H4 (cell line): ENCODE results near the gene CDHR5. TPM values are rescaled to one million over a fixed set of nuclear protein-coding genes. Genes with fewer than 3 reads are reported as not detected.

ENCODE experiments used
- DNase-seq: peaks from one replicate; pipeline ENCODE4 v3.0.0-alpha.2; 2015; ENCODE audit warnings: low spot score
- total RNA-seq: library from RNA; depleted of rRNA; stranded (reverse); fragments of >200 nt; shearing (Covaris generic); gene quantifications from 2 replicates; pipeline ENCODE4 v1.2.3, GENCODE V29; 2014

The CDHR5 gene
- total RNA-seq, 1 experiment from 2014 or later = not detected

DNA sequence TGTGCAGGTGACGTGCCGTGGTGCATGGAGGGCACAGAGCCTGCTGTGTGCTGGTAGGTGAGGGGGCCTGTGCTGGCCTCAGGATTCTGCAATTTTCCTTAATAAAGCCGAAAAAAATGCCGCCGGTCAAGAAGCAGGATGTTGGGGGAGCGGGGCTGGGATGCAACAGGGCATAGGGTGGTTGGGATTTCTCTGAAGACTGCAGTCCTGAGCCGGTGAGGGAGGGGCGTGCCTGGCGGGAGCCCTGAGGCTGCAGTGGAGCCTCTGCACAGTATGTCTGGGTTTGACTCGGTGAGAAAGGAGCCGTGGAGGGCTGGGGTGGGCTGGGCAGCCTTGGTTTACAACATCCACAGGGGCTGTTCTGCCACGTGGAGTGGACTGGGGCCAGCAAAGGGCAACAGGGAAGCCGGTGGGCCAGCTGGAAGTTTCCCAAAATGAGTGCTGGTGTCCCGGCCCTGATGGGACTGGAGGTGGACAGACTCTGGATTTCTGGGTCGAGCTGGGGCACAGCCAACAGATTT lies 1.3 kb downstream of the CDHR5 start:
- no peak for DNase-seq

DNA sequence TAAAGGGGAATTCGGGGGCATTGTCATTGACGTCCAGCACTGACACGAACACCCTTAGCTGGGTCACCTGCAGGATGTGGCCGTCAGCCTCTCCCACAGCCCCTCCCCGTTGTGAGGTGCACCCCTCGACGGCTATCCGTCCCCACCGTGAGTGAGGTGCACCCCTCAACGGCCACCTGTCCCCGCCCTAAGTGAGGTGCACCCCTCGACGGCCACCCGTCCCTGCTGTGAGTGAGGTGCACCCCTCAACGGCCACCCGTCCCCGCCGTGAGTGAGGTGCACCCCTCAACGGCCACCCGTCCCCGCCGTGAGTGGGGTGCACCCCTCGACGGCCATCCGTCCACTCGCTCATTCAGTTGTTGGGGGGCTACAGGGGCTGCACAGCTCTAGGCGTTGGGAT lies 2.9 kb downstream of the CDHR5 start:
- DNase-seq = no peak

DNA sequence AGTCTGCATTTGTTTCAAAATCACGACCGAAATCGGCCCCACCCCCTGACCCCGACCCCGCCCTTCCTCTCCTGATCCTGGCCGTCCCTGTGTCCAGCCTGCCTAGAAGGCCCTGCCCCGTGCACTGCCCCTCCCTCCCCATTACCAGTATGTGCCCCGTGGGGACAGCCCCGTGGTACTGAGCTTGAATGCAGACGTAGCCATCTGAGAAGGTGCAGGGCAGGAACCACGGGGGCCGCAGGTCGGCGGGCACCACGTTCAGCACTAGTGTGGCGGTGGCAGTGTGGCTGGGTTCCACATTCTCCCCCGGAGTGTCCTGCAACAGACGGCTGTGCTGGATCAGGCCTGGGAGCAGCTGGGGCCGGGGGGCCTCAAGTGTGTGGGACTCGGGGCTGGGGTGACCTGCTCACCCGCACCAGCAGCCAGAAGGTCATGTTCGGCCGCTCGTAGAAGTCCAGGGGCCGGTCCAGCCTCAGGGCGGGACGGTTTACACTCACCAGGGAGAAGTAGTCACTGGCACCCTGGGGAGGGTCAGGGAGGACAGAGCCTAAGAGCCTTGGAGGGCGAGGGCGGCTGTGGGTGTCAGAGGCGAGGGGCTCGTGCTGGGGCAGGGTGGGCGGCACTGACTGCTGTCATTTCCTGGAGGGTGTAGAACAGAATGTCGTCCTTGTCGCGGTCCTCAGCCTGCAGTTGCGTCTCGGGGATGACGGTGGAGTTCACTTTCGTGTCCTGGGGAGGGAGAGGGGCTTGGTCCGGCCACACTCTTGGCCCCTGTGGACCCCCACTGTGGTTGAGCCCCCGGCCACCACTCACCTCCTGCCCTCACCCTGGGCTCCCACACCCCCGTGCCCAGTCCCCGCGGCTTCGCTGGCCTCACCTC lies 3.6 kb downstream of the CDHR5 start:
- DNase-seq = no peak

DNA sequence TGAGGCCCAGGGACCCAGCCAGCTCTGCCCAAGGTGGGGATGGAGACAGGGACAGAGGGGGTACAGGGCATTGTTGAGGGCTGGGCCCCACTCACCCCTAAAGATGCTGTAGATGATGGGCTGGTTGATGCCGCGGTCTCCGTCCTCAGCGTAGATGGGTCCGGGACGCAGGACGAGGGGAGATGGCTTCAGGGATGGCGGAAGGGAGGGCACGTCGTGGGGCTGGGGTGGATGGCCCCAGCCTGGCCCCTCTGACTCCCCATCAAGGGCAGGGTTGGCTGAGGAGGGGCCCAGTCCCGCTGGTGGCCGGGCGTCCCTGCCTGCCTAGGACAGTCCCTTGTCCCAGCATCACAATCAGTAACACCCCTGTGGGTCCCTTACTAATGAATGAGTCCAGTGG lies 4.6 kb downstream of the CDHR5 start:
- DNase-seq = no peak

DNA sequence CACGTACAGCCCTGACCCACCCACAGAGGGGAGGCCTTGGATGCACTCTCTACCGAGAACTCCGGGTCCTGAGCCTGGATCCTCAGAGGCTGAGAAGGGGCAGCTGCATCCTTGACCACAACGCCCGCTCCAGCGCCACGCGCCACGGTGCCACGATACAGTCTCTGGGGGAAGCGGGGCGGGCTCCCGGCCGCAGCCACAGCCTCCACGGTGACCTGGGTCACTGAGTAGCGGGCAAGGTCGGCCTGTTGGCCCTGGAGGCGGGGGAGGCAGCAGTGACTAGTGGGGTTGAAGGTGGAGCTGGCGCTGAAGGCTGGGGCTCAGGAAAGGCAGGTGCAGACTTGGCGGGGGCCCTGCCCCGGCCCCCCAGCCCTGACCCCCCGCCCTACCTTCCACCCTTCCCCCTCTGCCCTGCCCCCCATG lies 5.1 kb downstream of the CDHR5 start:
- no peak for DNase-seq

DNA sequence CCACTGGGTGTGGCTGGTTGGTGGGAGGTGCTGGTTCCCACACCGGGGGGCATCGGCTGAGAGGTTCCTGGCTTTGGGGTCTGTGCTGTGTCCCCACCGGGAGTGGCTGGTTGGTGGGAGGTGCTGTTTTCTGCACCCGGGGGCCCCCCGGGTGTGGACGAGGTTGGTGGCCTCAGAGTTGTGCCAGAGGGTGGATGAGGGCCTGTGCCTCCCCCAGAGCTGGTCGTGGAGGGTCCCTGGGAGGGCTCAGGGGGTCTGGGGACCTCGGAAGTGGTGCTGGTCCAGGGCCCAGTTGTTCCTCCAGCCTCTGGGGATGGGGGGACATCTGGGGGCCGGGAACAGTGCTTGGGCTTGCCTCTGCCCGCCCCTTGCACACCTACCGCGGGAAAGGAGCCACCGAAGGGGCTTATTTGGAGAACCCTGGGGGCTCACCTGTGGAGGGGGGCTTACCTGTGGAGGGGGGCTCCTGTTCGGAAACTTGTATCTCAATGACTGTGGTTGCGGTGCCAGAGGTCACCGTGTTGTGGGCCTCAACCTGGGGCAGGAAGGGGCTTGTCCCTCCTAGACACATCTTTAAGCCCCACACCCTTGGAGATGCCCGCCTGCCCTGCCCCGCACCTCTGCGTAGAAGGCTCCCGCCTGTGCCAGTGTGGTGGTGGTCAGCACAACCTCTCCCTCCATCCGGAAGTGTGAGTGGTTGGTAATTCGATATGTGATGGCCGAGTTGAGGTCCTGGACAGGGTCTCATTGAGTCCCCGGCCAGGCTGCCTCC lies 5.7 kb downstream of the CDHR5 start:
- no peak for DNase-seq

DNA sequence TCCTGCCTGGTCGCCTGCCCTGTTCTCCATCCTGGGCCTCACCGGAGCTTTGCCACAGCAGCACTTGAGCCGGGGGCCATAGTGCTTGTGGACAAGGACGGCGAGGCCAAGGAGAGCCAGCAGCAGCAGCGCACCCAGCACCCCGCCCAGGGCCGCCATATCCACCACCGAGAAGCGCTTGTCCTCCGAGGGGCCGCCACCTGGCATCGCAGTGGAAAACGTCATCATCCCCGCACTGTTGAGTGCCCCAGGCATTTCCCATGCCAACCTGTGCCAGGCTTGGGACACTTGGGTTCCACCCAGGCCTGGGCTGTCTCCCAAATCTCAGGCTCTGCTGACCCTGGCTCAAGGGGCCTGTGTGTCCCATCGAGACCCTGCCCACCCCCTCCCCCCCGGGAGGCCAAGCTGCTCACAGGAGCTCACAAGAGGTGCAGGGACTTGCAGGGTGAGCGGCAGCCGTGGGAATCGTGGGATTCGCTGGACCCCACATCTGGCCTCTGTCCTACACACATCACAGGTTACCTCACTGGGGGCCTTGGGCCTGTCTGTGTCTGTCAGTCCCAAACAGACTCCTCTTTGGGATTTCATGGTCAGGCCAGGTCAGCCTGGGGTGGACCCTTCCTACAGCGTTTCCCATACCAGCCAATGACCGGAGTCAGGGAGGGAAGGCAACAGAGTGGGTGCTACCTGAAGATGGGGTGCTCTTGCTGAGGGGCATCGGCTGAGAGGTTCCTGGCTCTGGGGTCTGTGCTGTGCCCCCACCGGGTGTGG lies 6.7 kb downstream of the CDHR5 start:
- no peak for DNase-seq

DNA sequence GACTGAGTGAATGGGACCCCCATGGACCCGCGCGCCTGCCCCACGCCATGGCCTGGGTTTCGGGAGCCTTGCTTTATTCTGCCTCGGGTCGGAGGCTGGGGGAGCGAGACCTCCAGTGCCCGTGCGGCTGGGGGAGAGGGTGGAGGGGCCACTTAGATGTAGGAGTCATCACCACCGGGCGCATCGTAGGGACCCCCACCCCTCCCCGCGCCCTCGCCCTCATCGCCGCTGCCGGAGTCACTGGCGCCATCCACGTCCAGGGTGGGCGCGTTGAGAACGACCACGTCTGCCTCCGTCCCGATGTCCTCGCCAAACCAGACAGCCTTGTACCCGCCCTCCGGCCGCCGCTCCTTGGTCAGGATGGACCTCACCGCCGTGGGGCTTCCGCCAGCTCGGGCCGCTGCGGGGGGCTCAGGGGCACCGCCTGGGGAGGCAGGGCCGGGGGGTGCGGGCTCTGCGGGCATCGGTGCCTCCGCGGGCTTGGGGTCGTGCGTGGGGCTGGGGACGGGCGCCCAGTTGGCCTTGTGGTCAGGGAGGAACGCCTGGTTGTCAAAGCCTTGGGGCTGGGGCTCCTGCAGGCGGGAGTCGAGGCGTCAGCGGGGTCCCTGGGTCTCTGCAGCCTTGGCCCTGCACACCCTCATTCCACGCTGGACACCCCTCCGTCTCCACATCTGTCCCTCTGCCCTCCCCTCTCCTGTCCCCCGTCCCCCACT lies 7.4 kb downstream of the CDHR5 start:
- no peak for DNase-seq

DNA sequence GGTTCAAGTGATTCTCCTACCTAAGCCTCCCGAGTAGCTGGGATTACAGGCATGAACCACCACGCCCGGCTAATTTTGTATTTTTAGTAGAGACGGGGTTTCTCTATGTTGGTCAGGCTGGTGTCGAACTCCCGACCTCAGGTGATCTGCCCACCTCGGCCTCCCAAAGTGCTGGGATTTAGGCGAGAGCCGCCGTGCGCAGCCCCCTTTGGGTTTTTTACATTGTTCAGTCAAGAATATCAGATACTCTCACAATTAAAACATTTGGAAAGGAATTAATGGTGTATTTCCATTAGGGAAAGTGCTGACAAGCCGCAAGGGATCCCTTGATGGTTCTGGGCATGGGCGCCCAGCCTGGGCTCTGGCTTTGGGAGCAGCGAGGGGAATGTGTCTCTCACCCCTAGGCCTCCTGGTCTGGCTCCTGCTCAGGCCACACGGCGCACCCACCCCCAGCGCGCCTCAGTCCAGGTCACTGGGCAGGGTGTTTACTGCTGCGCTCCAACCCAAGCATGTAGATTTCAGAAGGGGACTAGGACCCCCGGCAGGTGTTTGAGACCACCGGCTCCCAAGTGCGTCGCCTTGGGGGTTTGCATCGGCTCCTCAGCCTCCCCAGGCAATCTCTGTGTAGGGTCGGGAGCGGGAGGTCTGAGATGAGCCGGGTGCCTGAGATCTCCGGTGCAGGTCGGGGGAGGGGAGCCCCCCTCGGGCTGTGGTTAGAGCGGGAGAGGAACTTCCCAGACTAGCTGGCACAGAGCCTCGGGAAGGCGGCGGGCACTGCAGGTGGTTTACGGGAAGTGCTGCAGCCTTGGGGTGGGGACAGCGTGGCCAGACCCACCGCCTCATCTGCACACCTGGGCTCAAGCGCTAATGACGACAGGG lies 8.2 kb downstream of the CDHR5 start:
- no peak for DNase-seq

DNA sequence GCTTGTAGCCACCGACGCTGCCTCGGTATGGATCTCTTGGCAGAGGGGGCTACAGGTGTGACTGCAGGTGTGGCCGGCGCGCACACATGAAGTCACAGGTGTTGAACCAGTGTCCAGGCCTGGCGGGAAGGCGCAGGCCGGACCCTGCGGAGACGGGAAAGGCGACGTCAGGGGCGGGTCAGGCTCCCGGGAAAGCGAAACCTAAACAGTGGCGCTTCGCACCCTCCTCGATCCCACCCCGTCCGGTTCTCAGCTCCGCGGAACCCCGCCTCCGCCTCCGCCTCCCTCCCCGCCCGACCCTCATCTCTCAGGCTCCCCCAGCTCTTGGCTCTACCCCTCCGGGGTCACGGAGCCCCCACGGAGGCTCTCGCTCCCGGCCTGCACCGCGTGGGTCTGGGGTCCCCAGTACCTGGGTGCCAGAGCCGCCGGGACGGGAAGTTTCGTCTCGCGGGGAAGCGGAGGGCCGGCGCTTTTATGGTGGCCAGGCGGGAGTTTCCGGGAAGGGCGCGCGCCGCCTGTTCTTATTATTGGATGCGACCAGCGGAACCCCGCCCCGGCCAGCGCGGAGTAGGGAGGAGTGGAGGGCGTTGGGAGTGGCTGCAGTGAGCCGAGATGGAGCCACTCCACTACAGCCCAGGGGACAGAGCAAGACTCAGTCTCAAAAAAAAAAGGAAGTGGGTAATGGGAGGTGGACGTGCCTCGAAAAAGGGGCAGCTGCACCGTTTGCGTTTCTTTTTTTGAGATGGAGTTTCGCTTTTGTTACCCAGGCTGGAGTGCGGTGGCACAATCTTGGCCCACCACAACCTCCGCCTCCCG lies 9.0 kb downstream of the CDHR5 start, which contains the start of gene IRF7:
Gene IRF7, minus strand, starts transcription at position 447 of the 816 bp plus-strand sequence. CDS start 586 bp downstream, outside the sequence.
- DNase-seq = peak; percentile 80

DNA sequence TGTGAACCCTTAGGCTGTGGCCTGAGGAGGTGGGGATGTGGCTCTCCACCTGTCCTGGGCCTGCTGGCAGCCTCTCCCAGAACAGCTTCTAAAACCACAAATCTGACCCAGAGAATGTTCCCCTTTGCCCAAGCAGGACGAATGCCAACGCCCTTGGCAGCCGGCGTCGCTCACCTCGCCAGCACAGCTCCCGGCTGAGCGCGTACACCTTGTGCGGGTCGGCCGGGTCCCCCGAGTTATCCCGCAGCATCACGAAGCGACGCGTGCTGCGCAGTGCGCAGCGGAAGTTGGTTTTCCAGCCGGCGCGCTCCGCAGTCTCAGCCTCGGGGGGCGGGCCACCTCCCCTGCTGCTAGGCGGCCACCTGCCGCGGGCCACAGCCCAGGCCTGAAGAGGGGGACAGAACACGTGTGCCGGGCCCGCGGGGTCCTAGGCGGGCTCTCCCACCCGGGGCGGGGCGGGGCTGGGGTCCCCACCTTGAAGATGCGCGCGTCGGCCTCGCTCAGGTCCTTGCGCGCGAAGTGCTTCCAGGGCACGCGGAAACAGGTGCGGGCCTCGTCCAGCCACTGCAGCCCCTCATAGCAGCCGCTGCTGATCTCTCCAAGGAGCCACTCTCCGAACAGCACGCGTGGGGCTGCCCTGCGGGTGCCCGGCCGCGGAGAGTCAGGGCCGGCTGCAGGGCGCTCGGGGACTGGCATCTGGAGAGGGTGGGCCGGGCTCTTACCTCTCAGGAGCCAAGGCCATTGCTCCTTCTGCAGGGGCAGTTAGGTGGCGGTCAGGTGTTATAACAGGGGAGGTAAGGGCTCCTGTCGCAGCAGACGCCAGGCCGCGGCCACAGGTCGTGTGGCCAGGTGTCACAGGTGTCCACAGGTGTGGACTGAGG lies 9.9 kb downstream of the CDHR5 start:
- no peak for DNase-seq

DNA sequence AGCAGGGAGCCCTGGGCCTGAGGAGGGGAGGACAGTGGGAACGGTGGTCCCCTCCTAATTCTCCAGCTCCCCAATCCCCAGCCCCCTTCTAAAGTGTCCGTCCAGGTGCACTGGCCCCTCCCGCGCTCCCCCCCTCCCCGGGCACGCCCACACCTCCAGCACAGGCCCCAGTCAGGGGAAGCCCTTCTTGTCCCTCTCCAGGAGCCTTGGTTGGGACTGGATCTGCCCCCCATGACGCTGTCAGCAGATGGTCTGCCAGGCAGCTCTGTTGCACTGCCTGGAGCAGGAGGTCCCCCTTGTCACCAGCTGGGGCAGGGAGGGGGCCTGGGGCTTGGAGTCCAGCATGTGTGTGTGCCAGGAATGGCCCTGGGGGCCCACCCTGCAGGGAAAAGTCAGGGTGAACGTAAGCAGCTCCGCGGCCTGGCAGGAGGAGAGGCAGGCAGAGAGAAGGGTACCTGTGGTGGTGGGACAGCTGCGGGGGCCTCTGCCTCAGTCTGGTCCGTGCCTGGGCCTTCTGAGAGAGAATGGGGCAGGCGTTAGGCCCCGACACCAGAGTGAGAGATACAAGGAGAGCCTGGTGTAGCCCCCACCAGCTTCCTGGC lies 10.6 kb downstream of the CDHR5 start:
- no peak for DNase-seq

DNA sequence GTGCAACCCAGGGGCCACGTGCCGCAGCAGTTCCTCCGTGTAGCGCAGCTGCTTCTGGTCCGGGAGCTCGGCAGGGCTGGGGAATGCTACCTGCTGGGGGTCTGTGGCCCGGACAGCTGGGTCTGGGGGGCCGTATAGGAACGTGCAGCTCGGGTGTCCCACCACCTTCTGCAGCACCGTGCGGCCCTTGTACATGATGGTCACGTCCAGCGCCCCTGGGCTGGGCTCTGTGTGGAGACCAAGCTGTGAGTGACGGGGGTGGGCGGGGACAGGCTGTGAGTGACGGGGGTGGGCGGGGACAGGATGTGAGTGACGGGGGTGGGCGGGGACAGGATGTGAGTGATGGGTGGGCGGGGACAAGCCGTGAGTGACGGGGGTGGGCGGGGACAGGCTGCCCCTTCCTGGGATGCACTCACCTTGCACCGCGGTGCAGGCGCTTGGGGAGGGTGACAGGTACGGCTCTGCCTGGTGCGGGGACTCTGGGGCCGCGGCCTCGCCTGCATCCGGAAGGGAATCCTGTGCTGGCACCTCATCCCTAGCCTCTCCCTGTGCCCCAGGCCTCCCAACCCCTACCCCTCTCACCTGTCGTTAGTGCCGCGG lies 11.3 kb downstream of the CDHR5 start:
- DNase-seq = no peak

DNA sequence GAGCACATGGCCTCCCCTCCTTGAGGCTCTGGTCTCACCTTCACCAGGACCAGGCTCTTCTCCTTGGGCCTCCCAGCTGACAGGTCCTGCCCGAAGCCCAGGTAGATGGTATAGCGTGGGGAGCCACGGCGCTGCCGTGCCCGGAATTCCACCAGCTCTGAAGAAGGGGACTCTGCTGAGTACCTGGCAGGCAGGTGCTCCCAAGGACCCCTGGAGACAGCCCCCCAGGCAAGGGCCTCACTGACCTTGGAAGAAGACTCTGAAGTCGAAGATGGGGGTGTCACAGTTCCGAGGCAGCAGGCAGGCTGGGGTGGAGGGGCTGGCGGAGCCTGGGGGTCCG lies 11.8 kb downstream of the CDHR5 start:
- no peak for DNase-seq

DNA sequence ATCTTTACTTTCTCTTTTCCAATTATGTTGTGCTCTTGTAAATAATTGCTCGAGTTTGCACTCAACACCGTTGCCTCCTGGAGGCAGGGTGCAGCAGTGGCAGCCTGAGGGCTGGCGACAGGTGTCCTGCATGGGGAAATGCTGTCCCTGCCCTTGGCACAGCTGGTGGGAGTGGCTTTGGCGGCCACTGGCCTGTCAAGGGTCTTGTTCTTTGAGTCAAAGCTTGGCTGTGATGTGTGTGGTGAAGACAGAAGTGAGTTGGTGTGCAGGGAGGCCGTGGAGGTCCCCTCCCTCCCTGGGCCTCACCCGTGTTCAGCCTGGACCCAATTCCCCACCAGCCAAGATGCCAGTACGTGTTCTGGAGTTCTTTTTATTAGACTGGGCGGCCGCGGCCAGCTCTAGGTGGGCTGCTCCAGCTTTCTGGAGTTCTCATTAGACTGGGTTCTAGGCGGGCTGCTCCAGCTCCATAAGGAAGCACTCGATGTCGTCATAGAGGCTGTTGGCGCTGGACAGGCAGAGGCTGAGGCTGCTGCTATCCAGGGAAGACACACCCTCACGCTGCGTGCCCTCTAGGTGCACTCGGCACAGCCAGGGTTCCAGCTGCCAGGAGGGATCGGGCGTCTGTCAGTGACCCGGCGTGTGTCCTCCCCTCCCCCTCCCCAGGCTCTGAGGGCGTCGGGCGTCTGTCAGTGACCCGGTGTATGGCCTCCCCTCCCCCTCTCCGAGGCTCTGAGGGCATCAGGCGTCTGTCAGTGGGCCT lies 12.4 kb downstream of the CDHR5 start:
- DNase-seq = peak; percentile 43
